IPS-NIHi7 (cell line): Measurements from ENCODE around the gene NUDT10.
"Not testable (repeated sequence)": the region's sequence is repeated elsewhere in the genome, so short reads cannot be mapped to it uniquely, and the experiment has no call there.

ENCODE experiments used
- DNase-seq: peaks from one replicate; pipeline ENCODE4 v3.0.0; 2012; ENCODE audit warnings: mixed read lengths; ENCODE audit errors: extremely low spot score

Gene NUDT10

DNA sequence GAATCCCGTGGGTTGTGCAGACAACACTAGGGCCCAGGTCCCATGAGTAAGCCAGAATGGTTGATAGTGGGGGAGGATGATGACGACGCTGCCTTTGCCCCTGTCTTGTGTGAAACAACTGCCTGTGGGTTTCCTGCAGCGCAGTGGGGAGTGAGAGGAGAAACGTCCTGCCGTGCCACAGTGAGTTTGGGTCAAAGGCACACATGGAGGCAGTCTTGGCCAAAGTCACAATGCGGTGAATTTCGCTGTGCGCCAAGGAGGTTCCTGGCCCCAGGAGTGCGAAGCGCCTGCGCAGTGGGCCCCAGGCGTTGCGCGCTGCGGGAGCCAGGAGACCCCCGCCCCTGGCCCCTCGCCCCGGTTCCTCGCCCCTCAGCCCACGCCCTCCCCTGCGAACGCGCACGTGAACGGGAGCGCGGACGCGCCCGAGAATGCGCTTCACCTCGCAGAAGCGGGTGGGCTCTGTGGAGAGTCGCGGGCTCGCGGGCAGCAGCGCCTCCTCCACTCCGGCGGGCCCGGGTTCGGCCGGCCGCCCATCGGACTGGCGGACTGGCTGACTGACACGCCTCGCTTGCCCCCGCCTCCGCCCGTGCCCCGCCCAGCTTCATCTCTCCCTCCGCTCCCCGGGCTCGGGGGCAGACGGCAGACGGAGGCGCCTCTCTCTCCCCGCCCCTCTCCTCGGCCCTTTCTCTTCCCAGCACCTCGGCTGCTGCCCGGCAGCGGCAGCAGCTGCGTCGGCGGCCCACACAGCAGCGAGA lies at the start of gene NUDT10:
TSS of gene NUDT10 (plus strand) at position 635 of the 755 bp plus-strand sequence. CDS start 144 bp downstream, outside the sequence.
- peak; percentile 69 for DNase-seq

DNA sequence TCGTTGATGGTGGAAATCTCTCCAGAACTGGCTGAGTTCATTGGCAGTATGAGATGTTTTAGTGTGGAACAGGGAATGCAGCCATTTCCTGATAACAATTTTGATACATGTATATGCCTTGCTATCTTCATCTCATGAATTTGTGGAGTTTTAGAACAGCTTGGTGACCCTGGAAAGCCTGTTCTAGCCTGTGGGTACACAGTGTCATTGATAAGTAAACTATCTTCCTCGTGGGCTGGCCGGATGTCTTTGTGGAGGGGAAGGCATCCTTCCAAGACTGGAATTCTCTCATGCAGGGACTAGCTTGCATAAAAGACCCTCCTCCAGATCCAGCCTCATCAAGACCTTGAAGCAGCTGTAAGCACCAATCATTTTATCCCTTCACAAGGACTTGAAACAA lies 40.2 kb upstream of the NUDT10 start:
- no peak for DNase-seq

DNA sequence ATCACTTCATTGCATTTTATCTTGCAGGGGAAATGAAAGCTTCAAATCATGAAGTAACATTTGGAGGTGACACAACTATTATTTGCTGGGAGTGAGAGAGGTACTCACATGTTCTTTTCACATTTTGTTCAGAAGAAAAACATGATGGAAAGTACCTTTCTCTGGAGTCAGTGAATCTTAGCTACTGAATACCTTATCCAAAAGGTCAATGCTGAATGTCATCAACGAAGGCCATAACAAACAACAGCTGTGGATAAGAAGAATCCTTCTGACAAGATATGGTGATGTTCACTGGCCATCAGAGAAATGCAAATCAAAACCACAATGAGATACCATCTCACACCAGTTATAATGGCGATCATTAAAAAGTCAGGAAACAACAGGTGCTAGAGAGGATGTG lies 36.5 kb upstream of the NUDT10 start:
- DNase-seq = no peak

DNA sequence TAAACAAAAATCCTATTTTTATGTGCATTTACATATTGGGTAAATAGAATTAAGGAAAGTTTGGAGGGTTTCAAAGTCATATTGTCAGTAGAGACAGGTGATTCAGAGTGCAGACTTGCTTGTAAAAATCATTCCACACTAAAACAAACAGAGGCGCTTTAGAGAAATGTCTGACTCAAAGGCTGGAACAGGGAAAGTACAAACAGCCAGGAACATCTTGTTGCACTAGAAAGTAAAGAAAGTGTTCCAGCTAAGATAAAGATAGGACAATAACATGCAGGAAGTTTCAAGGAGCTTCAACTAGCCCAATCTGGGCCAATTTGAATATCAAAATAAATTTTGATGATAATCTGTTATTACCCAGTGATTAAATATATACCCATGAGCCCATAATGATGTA lies 16.4 kb upstream of the NUDT10 start:
- DNase-seq = no peak

DNA sequence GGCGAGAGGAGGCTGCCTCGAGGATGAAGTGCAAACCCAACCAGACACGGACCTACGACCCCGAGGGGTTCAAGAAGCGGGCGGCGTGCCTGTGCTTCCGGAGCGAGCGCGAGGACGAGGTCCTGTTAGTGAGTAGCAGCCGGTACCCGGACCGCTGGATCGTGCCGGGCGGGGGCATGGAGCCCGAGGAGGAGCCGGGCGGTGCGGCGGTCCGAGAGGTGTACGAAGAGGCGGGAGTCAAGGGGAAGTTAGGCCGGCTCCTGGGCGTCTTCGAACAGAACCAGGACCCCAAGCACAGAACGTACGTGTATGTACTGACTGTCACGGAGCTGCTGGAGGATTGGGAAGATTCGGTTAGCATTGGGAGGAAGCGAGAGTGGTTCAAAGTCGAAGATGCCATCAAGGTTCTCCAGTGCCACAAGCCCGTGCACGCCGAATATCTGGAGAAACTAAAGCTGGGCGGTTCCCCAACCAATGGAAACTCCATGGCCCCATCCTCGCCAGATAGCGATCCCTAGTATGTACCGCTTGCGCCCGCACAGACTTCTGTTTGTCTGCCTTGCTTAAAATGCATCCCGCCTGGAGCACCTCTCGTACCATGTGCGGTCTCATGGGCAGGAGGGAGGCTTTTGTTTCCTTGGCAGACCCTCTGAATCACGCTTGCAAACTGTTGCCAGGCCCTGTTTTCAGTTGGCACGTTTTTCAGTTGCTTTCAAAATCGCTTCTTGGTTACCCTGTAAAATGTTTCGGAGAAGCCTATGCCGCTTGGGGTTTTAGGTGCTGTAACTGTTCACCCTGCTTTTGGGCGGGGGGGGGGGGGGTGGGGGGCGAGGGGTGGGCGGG lies 542 bp downstream of the NUDT10 start:
- not testable (repeated sequence) for DNase-seq

DNA sequence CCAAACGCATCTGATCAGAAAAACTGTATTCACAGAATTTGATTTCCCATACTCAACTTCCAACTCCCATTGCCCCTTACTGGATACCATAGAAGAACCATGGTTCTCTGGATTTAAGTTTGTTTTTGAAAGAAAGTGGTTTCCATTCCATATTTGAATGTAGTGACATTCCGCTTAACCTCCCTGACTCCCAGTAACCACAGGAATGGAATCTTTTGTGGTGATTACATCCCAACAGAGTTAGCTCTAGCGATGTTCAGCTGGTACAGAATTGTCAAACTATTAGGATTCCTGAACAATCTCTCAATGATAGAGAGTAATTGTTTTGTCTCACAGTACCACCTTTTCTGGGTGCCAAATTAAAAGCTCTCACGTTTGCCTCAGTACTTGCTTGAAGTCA lies 1.7 kb downstream of the NUDT10 start:
- DNase-seq = no peak

DNA sequence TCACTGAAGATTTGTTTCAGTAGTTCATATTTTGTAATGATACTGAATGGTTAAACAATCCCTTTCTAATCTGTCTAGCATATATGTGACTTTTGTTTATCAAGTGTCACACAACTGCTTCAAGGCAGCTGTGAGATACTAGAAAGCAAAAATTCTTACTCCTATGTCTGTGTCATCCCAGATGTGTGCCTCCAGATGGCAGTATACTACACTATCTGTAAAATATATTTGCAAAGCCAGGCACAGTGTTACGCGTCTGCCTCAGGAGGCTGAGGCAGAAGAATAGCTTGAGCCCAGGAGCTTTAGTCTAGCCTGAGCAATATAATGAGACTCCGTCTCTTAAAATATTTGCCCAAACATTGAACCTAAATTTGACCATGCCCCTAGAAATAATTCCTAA lies 4.0 kb downstream of the NUDT10 start:
- peak; percentile 42 for DNase-seq

DNA sequence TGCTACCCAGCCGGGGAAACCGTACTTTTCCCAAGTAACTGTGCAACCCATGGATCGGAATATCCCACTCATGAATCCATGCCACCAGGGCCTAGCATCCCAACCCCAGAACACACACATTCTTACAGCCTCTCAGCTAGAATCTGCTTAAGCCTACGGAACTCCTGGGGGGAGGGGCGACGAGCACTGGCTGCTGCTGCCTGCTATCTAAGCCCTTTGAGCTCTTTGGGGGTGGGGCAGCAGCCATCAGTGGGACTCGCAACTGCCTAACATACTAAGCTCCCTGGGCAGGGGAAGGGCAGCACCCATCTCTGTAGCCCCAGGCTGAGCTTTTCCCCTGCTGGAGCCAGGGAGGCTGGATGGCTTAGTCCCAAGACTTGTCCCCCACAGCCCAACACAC lies 28.6 kb downstream of the NUDT10 start:
- peak; percentile 19 for DNase-seq

DNA sequence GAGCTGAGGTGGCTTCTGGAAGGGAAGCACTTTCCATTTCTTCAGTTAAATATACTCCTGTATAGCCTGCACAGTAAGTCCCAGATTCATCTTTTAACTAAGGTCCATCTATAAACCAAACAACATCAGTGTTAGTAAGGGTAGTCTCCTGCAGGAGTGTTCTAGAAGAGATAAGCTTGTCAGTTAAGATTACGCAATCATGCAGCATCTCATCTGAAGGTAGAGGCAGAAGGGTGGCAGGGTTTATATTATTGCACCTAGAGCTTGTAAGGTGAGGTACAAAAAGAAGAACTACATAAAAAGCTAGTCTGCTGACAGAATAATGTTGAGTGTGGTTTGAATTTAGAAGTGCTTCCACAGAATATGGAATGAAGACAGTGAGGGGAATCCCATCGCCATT lies 44.0 kb downstream of the NUDT10 start:
- no peak for DNase-seq
